Glomerular visceral epithelial cell (primary cell): ENCODE data around the gene KRT6B.

Source experiments
- DNase-seq: peaks from one replicate; pipeline ENCODE4 v3.0.0-alpha.2; 2016; ENCODE audit errors: extremely low spot score

The KRT6B gene

DNA sequence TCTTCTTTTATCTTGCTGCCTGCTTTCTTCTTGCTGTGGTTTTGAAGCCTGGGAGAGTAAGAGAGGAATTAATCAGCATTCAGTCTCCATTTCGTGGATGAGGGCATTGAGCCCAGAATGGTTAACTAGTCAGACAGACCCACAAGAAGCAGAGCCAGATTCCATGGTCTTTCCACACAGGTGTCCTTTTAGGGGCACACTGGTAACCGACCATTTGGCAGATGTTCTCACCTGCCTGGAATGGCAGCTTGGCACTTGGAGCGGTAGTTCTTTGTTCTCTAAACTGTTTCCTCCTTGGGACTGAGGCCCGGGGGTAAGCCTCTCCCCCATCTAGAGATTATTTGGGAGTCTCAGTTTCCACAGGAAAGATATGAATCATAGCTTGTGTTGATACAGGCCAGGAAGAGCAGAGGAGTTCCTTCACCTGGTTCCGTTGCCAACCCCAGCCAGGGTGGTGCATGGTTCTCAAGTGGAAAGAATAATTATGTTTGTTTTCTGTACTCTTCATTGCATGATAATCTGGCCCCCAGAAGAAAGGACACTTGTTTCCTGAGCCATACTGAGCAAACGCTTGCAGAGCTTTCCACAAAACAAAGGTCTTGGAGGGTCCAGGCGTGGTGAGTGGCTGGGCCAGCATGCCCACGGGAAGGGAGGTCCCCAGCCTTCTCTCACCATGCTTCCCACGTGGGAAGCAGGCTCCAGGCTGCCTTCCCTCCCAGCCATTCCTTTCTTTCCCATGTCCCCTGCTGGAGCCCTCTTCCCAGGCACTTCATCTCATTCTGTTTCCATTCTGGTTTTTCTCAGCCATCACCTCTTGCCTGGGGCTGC, 15.7 kb downstream of the KRT6B start:
- DNase-seq = peak; percentile 35

DNA sequence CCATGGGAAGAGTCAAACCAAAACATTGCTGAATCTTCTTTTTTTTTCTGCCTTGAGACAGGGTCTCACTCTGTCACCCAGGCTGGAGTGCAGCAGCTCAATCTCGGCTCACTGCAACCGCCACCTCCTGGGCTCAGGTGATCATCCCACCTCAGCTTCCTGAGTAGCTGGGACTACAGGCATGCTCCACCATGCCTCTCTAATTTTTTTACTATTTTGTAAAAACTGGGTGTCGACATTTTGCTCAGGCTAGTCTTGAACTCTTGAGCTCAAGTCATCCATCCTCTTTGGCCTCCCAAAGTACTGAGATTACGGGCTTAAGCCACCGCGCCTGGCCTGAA, 16.3 kb downstream of the KRT6B start:
- no peak for DNase-seq

DNA sequence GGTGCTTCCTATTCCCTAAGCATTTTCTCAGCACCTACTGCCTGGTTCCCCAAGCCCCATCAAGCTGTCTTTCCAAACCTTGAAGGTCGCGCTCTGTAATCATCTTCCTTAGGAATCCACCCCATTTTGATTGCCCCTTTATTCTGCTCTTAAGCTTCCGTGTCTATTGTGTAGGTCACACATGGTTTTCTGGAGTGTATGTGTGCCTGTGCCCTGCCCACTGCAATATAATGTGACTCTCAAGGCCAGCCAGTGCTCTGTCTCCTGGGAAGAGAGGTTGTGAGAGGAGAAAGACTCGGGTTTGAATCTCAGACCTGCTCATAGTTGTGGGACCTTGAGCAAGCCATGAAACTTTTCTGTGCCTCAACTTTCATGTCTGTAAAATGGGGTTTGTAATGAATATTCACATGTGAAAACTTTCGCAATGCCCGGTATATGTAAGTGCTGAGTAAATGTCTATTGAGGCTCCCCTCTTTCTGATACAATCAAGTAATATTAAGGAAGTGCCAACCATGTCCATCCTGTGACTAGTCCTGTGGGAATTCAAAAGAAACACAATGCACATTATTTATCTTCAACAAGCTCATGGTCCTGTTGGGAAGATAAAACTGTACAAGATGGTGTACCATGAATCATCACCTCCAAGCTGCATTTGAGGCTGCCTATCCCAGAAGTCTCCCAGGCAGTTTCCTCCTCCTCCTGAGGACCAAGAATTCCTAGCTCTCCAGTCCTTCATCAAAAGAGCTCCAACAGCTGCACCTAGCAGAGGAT, 17.0 kb downstream of the KRT6B start:
- DNase-seq = no peak

DNA sequence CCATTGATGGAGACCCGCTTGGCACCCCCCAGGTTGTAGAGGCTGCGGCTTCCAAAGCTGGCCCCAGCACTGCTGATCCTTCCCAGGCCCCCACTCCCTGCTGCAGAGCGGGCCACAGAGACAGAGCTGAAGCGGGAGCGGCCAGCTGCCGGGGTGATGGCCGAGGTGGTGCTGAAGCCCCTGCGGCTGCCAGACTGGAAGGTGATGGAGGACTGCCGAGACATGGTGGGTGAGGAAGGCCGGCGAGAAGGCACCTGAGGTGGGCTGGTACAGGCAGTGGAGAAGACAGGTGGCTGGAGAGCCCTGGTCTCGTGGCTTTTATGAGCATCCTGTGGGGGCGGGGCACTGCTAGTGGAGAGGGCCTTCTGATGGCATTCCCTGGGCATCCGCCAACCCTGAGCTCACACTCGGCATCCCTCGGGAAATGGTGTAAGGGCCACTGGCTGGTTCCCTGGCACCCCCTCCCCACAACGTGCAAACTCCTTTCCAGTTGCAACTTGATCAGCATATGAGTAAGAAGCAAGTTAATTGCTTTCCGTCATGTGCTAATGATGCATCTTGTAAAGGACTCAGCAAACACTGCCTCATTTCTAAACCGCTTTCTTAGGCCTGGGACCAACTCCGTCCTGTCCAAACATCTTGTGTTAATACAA, 17.7 kb downstream of the KRT6B start, which contains the start of gene KRT75:
Gene KRT75 (minus strand): TSS at position 291 of the 653 bp plus-strand sequence. CDS start 67 bp downstream, at position 224.
- no peak for DNase-seq

DNA sequence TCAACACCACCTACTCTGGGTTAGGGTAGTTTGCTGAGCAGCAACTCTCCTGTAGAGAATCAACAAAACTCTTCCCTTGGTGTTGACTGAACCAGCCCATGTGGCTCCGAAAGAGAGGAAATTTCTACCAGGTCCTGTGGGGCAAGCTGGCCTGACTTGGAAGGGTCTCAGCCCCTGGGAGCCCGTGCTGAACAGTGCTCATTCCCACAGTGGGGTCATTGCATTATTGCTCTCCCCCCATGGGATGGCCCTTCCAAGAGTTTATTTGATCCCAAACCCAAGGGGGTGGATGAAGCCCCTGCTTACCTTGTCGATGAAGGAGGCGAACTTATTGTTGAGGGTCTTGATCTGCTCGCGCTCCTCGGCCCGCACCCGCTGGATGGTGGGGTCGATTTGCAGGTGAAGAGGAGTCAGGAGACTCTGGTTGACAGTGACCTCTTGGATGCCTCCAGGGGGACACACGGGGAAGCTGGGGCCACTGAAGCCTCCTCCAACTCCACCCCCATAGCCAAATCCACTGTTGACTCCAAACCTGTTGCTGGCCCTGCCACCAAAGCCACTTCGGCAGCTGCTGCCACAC, 18.4 kb downstream of the KRT6B start:
- DNase-seq = no peak

DNA sequence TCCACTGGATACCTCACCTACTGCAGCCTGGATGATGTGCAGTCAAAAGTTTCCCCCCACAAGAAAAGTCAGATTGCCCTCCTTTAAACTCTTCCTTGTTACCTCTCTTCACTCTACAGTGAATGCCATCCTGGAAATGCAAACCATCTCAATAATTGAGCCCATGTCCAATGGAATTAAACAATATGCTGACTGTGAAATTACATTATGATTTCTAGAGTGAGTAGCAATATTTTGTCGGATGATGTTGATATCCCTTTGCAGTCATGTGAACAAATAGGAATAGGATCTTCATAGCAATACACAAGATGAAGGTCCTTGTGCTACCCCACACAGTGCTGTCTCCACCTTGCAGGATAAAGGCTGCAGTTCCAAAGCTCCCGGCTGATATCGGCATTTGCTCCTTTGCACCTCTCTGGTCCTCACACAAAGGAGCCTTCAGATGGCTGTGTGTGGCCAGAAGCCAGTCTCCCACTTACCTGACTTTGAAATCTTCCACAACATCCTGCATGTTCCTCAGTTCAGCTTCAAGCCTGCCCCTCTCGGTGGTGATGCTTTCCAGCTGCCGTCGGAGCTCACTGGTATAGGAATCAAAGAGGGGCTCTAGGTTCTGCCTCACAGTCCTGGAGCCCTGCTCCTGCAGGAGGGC, 19.3 kb downstream of the KRT6B start:
- no peak for DNase-seq

DNA sequence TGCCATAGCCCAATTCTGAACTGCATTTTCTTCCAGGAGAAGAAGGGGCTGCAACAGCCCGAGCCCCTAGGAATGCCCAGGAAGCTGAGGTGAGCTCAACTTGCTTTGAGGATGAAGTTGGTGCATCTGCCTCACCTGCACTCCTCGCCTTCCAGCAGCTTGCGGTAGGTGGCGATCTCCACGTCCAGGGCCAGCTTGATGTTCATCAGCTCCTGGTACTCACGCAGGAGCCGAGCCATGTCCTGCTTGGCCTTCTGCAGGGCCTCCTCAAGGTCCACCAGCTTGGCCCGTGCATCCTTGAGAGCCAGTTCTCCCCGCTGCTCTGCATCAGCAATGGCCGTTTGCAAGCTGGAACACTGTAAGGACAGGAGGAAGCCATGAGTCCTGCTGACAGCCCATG, 23.8 kb downstream of the KRT6B start:
- no peak for DNase-seq

DNA sequence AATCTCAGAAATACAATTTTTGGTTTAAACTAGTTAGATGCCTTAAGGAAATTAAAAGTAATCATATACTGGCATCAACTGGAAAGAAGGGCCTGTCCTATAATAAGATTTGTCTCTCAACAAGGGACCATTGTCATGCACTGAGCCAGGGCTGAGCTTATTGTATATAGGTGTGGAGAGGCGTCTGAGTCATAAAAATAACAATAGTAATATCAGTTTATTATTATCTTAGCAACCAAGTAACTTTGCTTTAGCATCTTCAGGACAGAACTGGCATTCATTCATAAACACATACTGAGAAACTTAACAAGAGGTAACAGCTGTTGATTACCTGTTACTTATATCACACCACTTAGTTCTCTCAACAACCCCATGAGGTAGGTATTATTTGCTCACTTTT, 24.9 kb downstream of the KRT6B start:
- no peak for DNase-seq

DNA sequence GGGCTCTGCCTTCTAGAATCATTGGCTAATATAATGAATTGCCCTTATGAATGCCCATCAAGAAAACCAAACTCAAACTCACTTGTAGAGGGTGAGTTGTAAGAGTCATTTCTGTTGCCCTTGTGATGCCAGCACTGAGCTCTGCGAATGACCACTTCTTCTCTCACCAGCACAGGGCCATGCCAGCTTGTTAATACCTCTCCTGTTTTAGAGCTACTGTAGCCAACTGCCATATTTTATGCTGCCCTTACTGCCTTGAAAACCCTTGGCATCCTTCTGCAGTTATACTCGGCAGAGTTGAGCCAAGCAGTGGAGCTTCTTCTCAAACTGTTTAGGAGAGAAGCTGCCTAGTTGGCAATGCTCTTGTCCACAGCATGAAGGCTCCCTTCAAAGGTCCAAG, 25.9 kb downstream of the KRT6B start:
- DNase-seq = no peak

DNA sequence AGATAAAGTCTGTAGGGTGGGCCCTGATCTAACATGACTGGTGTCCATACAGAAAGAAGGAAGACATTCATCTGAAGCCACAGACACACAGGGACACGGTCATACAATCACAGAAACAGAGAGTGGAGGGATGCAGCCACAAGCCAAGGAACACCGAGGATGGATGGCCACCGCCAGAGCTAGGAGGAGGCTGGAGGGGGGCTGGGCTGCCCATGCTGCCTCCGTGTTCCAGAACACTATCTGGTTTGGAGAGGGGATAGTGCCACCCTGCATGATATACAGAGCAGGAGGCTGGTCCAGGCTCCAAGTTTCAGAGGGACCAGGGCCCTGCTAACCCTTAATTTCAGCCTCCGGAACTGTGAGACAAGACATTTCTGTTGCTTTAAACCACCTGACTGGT, 26.5 kb downstream of the KRT6B start:
- DNase-seq = no peak

DNA sequence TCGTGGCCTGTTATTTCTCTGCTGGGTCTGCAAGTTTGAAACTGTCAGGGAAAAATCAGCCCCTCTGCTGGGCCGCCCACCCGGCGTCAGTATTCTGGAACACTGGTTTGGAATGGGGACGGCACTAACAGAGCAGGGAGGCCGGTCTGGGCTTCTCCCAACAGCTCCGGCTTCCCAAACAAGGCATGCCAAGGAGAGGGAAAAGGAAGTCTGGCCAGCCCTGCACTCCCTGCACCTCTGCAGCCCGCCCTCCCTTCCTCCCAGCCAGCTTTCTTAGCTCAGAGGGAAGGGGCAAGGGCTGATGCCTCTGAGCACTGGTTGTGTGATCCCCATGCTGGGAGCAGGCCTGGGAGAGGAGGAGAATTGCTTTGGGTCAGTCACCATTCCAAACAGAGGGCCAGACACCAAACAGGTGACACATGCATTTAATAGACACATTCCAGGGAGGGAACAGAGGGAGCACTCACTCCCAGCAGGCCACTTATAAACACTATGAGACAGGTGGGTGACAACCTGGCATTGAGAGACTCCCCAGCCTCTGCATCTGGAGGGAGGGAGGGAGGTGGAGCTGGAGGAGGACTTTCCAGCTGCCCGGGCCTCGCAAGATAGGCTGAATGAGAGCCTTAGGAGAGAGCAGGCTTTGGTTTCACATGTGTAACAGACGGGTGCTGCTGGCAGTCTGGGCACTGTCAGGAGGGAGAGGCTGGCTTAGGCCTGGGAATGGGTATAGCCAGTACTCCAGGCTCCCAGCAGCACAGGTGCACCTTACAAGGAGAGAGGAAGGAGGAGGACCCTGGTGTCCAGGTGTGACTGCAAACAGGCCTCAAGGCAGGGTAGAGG, 28.1 kb downstream of the KRT6B start:
- DNase-seq = no peak

DNA sequence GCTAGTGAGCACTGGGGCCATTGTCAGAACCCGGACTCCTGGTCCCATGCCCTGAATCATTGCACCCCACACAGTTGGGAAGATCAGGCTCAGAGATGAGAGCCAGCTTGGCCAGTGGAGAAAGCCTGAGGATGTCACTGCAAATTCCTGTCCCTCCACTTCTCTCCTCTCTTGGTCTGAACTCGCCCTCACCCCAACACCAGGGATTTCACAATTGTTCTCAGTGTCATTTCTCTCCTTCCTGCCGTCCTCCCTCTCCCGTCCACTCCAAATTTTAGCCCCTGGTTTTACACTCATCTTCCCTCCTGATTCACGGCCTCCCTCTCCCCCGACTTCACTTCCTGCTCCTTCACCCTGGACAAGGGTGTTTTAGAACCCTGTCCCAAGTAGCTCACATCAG, 28.9 kb downstream of the KRT6B start:
- no peak for DNase-seq

DNA sequence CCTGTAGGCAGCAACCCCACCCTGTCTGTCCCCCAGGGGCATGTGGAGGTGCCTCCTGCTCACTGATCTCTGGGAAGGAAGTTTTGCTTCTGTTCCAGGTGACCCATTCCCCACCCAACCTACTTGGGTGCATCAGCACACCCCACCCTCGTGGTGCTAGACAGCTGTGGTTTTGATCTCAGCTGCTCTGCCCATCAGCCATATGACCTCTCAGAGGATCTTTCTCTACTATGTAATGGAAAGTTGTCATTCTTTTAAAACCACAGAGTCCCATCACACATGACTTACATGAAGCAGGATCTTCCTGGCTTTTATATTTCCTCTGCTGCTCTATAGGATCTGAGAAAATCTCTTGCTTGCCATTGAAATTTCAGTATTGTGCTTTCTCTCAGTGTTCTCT, 32.3 kb downstream of the KRT6B start:
- peak; percentile 64 for DNase-seq

DNA sequence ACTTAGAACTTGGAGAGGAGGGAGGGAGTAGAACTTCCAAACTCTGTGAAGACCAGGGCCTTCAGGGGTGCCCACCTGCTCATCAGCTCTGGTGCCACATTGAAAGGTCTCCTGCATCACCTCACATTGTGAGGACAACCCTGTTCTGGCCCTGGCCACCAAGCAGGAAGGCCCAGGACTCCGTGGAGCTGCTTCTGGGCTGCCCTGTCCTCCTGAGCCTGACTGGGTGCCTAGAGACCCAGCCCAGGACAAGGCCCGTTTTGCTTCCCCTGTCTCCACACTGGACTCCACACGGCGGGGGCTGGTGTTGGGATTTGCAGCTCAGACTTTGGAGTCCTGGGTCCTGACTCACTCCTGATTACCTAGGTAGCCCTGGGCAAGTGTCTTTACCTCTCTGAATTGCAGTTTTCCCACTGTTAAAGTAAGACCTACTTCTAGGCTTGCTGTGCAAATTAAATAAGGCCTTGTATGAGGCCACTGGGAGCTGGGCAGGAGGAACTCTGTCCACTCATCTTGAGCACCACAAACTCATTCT, 33.3 kb downstream of the KRT6B start:
- DNase-seq = no peak

DNA sequence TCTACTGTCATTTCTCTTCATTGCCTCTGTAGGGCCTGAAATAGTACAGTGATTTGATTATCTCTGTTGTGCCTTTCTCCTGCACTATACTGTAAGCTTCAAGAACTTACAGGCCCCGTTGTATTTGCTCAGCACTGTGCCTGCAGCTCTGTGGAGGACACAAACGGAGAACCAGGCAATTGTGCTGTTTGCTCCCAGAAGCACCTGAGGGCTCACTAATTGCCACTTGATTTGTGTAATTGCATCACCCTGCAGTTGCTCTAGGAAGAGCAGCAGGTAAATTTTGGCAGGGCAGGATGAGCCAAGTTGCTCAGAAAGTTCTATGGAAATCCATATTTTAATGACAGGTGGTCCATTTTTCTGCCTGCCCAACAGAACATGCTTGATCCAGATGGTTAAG, 34.2 kb downstream of the KRT6B start:
- no peak for DNase-seq

DNA sequence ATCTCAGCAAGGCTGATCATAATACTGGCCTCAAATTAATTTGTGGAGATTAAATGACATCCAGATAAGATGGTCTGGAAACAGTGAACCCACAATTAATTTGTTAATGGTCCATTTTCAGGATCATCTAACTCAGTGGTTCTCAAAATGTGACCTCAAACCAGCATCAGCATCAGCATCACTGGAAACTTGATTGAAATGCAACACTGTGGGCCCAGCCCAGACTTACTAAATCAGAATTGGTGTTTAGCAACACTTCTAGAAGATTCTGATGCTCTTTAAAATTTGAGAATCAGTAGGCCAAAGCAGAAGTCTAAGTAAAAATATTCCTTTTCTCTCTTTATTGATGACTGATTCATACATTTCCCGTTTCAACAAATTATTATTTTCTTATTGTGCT, 35.2 kb downstream of the KRT6B start:
- no peak for DNase-seq

DNA sequence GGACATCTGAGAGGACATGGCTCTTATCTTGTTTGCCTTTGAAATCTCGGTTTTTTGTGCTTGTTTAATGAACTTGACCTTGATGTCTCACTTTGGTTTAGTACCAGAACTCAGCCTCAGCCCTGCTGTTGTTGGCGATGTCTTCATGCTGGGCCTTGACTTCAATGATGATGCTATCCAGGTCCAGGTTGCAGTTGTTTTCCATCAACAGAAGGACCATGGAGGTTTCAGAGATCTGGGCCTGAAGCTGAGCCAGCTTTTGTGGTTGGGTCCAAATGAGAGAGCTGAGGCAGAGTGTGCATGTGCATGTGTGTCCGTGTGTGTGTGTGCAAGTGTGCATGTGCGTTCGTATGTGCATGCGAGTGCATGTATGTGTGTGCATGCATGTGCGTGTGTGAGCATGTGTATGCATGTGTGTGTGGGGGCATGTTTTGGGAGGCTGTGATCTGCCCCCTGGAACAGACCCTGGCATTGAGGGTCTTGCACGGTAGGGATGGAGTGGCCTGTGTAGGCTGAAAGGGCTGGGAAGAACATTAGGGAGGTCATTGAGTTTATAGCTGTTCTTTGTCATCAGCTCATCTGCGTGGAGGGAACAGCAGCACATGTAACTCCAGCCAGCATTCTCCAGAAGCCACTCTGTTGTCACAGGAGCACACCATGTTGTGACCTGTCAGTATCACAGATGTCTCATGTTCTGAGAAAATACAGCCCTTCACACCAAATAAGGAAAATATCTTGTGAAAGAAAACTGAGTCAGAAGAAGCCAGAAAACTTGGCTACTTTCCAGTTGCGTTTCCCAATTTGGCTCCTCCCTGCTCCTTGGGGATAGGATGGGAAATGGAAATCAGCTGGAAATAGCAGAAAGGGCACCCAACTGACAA, 35.8 kb downstream of the KRT6B start:
- peak; percentile 38 for DNase-seq

DNA sequence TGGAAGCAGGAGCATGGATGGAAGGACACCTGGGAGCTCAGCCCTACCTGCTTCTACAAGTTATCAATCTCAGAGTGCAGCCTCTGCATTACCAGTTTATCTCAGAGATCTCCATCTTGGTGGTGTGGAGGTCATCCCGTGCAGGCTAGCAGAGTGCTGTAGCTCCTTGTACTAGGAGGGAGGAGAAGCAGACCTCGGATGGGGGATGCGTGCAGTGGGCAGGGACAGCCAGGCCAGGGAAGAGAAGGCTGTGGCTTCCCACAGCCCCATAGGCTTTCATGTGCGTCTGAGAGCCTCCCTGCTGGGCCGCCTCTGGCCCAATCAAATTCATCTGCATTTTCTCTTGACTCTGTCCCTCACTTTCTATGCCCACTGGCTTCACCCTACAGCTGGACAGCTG, 37.0 kb downstream of the KRT6B start:
- DNase-seq = no peak

DNA sequence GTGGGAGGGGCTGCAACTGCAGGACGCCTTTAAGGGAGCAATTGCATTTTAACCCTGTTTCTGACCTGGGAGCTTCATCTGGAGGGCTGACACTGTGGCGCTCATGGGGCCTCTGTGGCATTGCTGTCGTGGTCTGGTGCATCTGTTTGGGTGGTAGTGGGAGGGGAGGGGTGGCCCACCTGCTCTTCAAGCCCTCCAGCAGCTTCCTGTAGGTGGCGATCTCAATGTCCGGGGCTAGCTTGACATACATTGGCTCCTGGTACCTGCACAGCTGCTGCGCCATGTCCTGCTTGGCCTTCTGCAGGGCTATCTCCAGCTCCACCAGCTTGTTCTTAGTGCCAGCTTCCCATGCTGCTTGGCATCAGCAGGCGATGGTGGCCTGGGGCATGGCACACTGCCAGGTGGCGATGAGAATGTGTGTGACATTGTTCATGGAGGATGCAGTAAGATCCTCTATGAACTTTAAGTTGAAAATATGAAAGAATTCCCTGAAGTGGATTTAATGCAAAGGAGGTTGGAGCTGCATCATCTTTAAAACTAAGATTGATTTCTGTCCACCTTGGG, 38.1 kb downstream of the KRT6B start:
- DNase-seq = no peak
